HEK293T (cell line): ENCODE results near the gene UGT3A2.

Experiments used
- FOXA1 ChIP-seq: fragments of 450-650 bp; IDR thresholded peaks from 2 replicates; pipeline ENCODE4 v1.6.1; 2016; ENCODE audit warnings: mild to moderate bottlenecking
- L3MBTL2 ChIP-seq: fragments of 450-650 bp; conservative IDR thresholded peaks from 2 replicates; pipeline ENCODE4 v1.6.1; 2016; ENCODE audit warnings: mild to moderate bottlenecking
- LEF1 ChIP-seq: fragments of 450-650 bp; IDR thresholded peaks from 2 replicates; pipeline ENCODE4 v1.6.1; 2017; ENCODE audit warnings: mild to moderate bottlenecking, borderline replicate concordance
- NFRKB ChIP-seq: fragments of 450-650 bp; IDR thresholded peaks from 2 replicates; pipeline ENCODE4 v1.6.1; 2016; ENCODE audit warnings: mild to moderate bottlenecking, moderate library complexity
- SP1 ChIP-seq: fragments of 450-650 bp; IDR thresholded peaks from 2 replicates; pipeline ENCODE4 v1.6.1; 2017
- SUZ12 ChIP-seq: fragments of 450-650 bp; IDR thresholded peaks from 2 replicates; pipeline ENCODE4 v1.6.1; 2016; ENCODE audit warnings: mild to moderate bottlenecking

GRCh38 chr5:36105819-36106218 is 39.1 kb upstream of the UGT3A2 start:
- TF ChIP-seq FOXA1 = no peak
- no peak for TF ChIP-seq LEF1
- TF ChIP-seq L3MBTL2 = no peak
- TF ChIP-seq SUZ12 = no peak
- no peak for TF ChIP-seq SP1
- TF ChIP-seq NFRKB = no peak
